Measurements from ENCODE around the gene NELL1. TPM values are rescaled to one million over a fixed set of nuclear protein-coding genes. Genes with fewer than 3 reads are reported as not detected.
"Not testable (repeated sequence)": the region's sequence is repeated elsewhere in the genome, so short reads cannot be mapped to it uniquely, and the experiment has no call there.

Gene NELL1
- total RNA-seq, 1 experiment from 2014 or later = not detected

- DNase-seq, H3K36me3 ChIP-seq, H3K9me3 ChIP-seq, H3K27me3 ChIP-seq, H3K4me3 ChIP-seq: not testable (repeated sequence)
These were observed 472.2 kb downstream of the NELL1 start for GRCh38 chr11:21141557-21141956.

- Histone ChIP-seq H3K27me3 (no peaks in the 10 kb centered on the region), H3K36me3 (no peaks in the 10 kb centered on the region), H3K4me3 (no peak overlapping the region), H3K9me3 (no peaks in the 10 kb centered on the region)
- DNase-seq = no peak
These were observed 472.6 kb downstream of the NELL1 start for GRCh38 chr11:21142007-21142406.

- H3K9me3 ChIP-seq = no peaks in the 10 kb centered on the region
- no peak overlapping the region for H3K4me3 ChIP-seq
- H3K27me3 ChIP-seq = no peaks in the 10 kb centered on the region
- H3K36me3 ChIP-seq = no peaks in the 10 kb centered on the region
- no peak for DNase-seq
These were observed 475.1 kb downstream of the NELL1 start for GRCh38 chr11:21144531-21144930.

- Histone ChIP-seq H3K27me3 (no peaks in the 10 kb centered on the region), H3K4me3 (no peak overlapping the region), H3K9me3 (no peaks in the 10 kb centered on the region), H3K36me3 (no peaks in the 10 kb centered on the region)
- DNase-seq = no peak
These were observed 479.0 kb downstream of the NELL1 start for GRCh38 chr11:21148376-21148775.

- H3K27me3 ChIP-seq = no peaks in the 10 kb centered on the region
- no peaks in the 10 kb centered on the region for H3K9me3 ChIP-seq
- DNase-seq = no peak
- H3K36me3 ChIP-seq = no peaks in the 10 kb centered on the region
- H3K4me3 ChIP-seq = no peak overlapping the region
These were observed 490.8 kb downstream of the NELL1 start for GRCh38 chr11:21160140-21160539.

- Histone ChIP-seq H3K9me3 (no peaks in the 10 kb centered on the region), H3K36me3 (no peaks in the 10 kb centered on the region), H3K4me3 (no peak overlapping the region), H3K27me3 (no peaks in the 10 kb centered on the region)
- DNase-seq = no peak
These were observed 500.3 kb downstream of the NELL1 start for GRCh38 chr11:21169639-21170038.

GRCh38 chr11:21173476-21173875 lies 504.1 kb downstream of the NELL1 start:
- no peak for DNase-seq
- no peaks in the 10 kb centered on the region for H3K9me3 ChIP-seq
- H3K36me3 ChIP-seq = no peaks in the 10 kb centered on the region
- no peak overlapping the region for H3K4me3 ChIP-seq
- no peaks in the 10 kb centered on the region for H3K27me3 ChIP-seq

- no peaks in the 10 kb centered on the region for H3K9me3 ChIP-seq
- no peaks in the 10 kb centered on the region for H3K36me3 ChIP-seq
- no peaks in the 10 kb centered on the region for H3K27me3 ChIP-seq
- no peak overlapping the region for H3K4me3 ChIP-seq
- no peak for DNase-seq
These were observed 505.4 kb downstream of the NELL1 start for GRCh38 chr11:21174781-21175180.

- Histone ChIP-seq H3K27me3 (no peaks in the 10 kb centered on the region), H3K4me3 (no peak overlapping the region), H3K36me3 (no peaks in the 10 kb centered on the region), H3K9me3 (no peaks in the 10 kb centered on the region)
- DNase-seq = no peak
These were observed 508.0 kb downstream of the NELL1 start for GRCh38 chr11:21177379-21177778.

GRCh38 chr11:21179770-21180169 lies 510.4 kb downstream of the NELL1 start:
- DNase-seq = no peak
- Histone ChIP-seq H3K27me3 (no peaks in the 10 kb centered on the region), H3K4me3 (no peak overlapping the region), H3K9me3 (no peaks in the 10 kb centered on the region), H3K36me3 (no peaks in the 10 kb centered on the region)

- Histone ChIP-seq H3K36me3 (no peaks in the 10 kb centered on the region), H3K4me3 (no peak overlapping the region), H3K27me3 (no peaks in the 10 kb centered on the region), H3K9me3 (no peaks in the 10 kb centered on the region)
- no peak for DNase-seq
These were observed 510.8 kb downstream of the NELL1 start for GRCh38 chr11:21180182-21180581.

- H3K36me3 ChIP-seq = no peaks in the 10 kb centered on the region
- no peaks in the 10 kb centered on the region for H3K9me3 ChIP-seq
- H3K27me3 ChIP-seq = no peaks in the 10 kb centered on the region
- no peak overlapping the region for H3K4me3 ChIP-seq
- DNase-seq = no peak
These were observed 516.6 kb downstream of the NELL1 start for GRCh38 chr11:21185959-21186358.

- H3K4me3 ChIP-seq = no peak overlapping the region
- H3K9me3 ChIP-seq = no peaks in the 10 kb centered on the region
These were observed 520.8 kb downstream of the NELL1 start for GRCh38 chr11:21190181-21190580.

GRCh38 chr11:21195995-21196394 lies 526.6 kb downstream of the NELL1 start:
- no peak overlapping the region for H3K4me3 ChIP-seq
- H3K27me3 ChIP-seq = no peaks in the 10 kb centered on the region
- DNase-seq = no peak
- H3K9me3 ChIP-seq = no peaks in the 10 kb centered on the region
- no peaks in the 10 kb centered on the region for H3K36me3 ChIP-seq

More at GRCh38 chr11:21190181-21190580, 520.8 kb downstream of the NELL1 start:
- H3K27me3 ChIP-seq = no peaks in the 10 kb centered on the region
- no peak for DNase-seq
- no peaks in the 10 kb centered on the region for H3K36me3 ChIP-seq

- H3K9me3 ChIP-seq = no peaks in the 10 kb centered on the region
- H3K4me3 ChIP-seq = no peak overlapping the region
- no peaks in the 10 kb centered on the region for H3K27me3 ChIP-seq
- no peaks in the 10 kb centered on the region for H3K36me3 ChIP-seq
- DNase-seq = no peak
These were observed 529.1 kb downstream of the NELL1 start for GRCh38 chr11:21198498-21198897.

- H3K36me3 ChIP-seq = no peaks in the 10 kb centered on the region
- H3K9me3 ChIP-seq = no peaks in the 10 kb centered on the region
These were observed 535.8 kb downstream of the NELL1 start for GRCh38 chr11:21205205-21205604.

GRCh38 chr11:21225860-21226259 lies 556.5 kb downstream of the NELL1 start:
- Histone ChIP-seq H3K4me3 (no peak overlapping the region), H3K27me3 (no peaks in the 10 kb centered on the region), H3K9me3 (no peaks in the 10 kb centered on the region), H3K36me3 (no peaks in the 10 kb centered on the region)
- no peak for DNase-seq

More at GRCh38 chr11:21205205-21205604, 535.8 kb downstream of the NELL1 start:
- no peak for DNase-seq
- H3K4me3 ChIP-seq = no peak overlapping the region
- no peaks in the 10 kb centered on the region for H3K27me3 ChIP-seq

- Histone ChIP-seq H3K36me3 (no peaks in the 10 kb centered on the region), H3K4me3 (no peak overlapping the region)
- no peak for DNase-seq
These were observed 559.8 kb downstream of the NELL1 start for GRCh38 chr11:21229224-21229623.

GRCh38 chr11:21250196-21250595 lies 580.8 kb downstream of the NELL1 start:
- H3K36me3 ChIP-seq = no peaks in the 10 kb centered on the region
- DNase-seq = no peak
- no peaks in the 10 kb centered on the region for H3K27me3 ChIP-seq
- no peaks in the 10 kb centered on the region for H3K9me3 ChIP-seq
- H3K4me3 ChIP-seq = no peak overlapping the region

More at GRCh38 chr11:21229224-21229623, 559.8 kb downstream of the NELL1 start:
- Histone ChIP-seq H3K9me3 (no peaks in the 10 kb centered on the region), H3K27me3 (no peaks in the 10 kb centered on the region)
